ENCODE results near the gene VIT.

GRCh38 chr2:36698993-36699392 lies 2.5 kb downstream of the VIT start:
- TF ChIP-seq EZH2phosphoT487 (IDR thresholded peaks at IDR 0.05; ENCODE audit: insufficient read depth, low read depth) (no peak), EZH2 (IDR thresholded peaks at IDR 0.05; ENCODE audit: insufficient read depth, poor library complexity, severe bottlenecking) (no peak)

Data from GM23248 (cell line).